ENCODE data around the gene UTP11.
A peak's percentile ranks its signal among the peaks of the same experiment; 100 is the strongest.

DNA sequence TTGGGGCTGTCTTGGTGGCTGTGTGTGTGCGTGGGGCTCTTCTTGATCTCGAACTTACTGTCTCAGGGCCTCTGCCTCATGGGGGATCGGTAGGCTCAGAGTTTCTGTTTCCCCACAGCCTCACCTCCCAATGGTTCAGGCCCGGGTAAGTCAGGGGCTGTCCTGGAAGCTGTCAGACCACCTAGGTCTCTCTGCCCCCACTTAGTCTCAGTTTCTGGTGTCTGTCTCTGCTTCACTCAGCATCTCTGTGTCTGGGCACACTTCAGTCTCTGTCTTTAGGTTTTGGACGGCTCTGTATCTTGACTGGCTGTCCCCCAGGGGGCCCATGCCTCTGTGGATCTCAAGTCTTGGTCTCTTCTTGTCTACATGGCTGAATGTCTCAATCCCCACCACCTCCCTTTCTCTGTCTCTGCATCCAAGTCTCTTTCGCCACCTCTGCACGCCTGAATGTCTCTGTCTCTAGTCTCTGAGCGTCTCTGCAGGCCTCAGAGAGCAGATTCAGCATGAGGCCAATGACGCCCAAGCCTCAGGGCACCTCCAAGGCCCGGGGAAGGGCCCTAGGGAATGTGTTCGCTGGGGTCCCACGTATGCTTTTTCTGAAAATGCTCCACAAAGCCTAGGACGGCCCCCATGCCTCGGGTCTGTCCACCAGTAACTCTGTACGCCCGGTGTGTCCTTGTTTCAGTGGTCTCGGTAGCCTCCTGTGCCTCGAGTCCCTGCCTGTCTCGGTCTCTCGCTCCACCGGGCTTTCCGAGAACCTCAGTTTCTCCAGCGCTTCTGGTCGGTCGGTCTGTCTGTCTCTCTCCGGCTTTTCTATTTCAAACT, 8.0 kb upstream of the UTP11 start:
- peak; percentile 13 for TF ChIP-seq POLR2A (IDR thresholded peaks at IDR 0.05; ENCODE audit: low read length)
- no peak for TF ChIP-seq GATA1 (IDR thresholded peaks at IDR 0.05; ENCODE audit: low read depth, low read length)

Data from erythroblast (primary cell).